A549 treated with CpdA at 1 μM for 4 hours (cell line): ENCODE measurements around the gene SMIM10L1. TPM values are rescaled to one million over a fixed set of nuclear protein-coding genes. Genes with fewer than 3 reads are reported as not detected.

Source experiments
- total RNA-seq: library from RNA; stranded (reverse); fragments of 200-300 nt; extraction: Qiagen RNA extraction; gene quantifications from 5 replicates; pipeline ENCODE4 v1.2.3, GENCODE V29; 2022; ENCODE audit warnings: low read depth

SMIM10L1 gene
- total RNA-seq: 8.1 to 9.0 TPM (median 8.7 TPM) in 5 replicates

GRCh38 chr12:11171145-11171968 lies at the start of gene SMIM10L1:
SMIM10L1 (plus strand) TSS chr12:11171194; CDS start chr12:11171357, 163 bp downstream.

GRCh38 chr12:11134305-11134704 lies 36.7 kb upstream of the SMIM10L1 start, which contains the start of gene TAS2R30:
TAS2R30 (minus strand) TSS chr12:11134644; CDS start chr12:11134244, 400 bp downstream.

GRCh38 chr12:11186837-11187236 lies 15.8 kb downstream of the SMIM10L1 start, which contains the start of gene TAS2R42:
TAS2R42 (minus strand) TSS chr12:11186937; CDS start chr12:11186937, 0 bp downstream.

Other genes with a start within 250 kb of the SMIM10L1 start
- 0.24 to 0.34 TPM (median 0.31 TPM) in 3 of 5 replicates, not detected in the others for gene PRH2, start 242.0 kb upstream of the SMIM10L1 start, total RNA-seq
- 0.57 to 0.98 TPM (median 0.75 TPM) in 5 replicates for gene TAS2R14, start 231.9 kb upstream of the SMIM10L1 start, total RNA-seq
- gene TAS2R50, start 184.3 kb upstream of the SMIM10L1 start, total RNA-seq: not detected in 5 replicates
- gene TAS2R20, start 172.9 kb upstream of the SMIM10L1 start, total RNA-seq: 0.08 to 0.35 TPM (median 0.15 TPM) in 3 of 5 replicates, not detected in the others
- gene TAS2R19, start 148.6 kb upstream of the SMIM10L1 start, total RNA-seq: 0.08 to 0.27 TPM (median 0.16 TPM) in 3 of 5 replicates, not detected in the others
- gene TAS2R31, start 139.8 kb upstream of the SMIM10L1 start, total RNA-seq: 0.08 to 0.13 TPM in 2 of 5 replicates, not detected in the others
- gene TAS2R46, start 108.9 kb upstream of the SMIM10L1 start, total RNA-seq: not detected in 5 replicates
- gene TAS2R43, start 78.9 kb upstream of the SMIM10L1 start, total RNA-seq: not detected in 5 replicates
- not detected in 5 replicates for gene TAS2R30, start 36.5 kb upstream of the SMIM10L1 start, total RNA-seq
- gene TAS2R42, start 15.7 kb downstream of the SMIM10L1 start, total RNA-seq: not detected in 5 replicates
- not detected in 5 replicates for gene PRB3, start 98.5 kb downstream of the SMIM10L1 start, total RNA-seq
- not detected in 5 replicates for gene PRB4, start 139.2 kb downstream of the SMIM10L1 start, total RNA-seq
- gene PRB2, start 224.4 kb downstream of the SMIM10L1 start, total RNA-seq: not detected in 5 replicates